SIG-M5 treated with dmso at 0.1 percent for 504 hours (cell line): ENCODE data around the gene TRMT1.

Experiments
- DNase-seq: peaks from one replicate; lab custom pipeline; 2025; ENCODE audit not compliant: unreplicated experiment; lab: John Stamatoyannopoulos, UW

Gene TRMT1

DNA sequence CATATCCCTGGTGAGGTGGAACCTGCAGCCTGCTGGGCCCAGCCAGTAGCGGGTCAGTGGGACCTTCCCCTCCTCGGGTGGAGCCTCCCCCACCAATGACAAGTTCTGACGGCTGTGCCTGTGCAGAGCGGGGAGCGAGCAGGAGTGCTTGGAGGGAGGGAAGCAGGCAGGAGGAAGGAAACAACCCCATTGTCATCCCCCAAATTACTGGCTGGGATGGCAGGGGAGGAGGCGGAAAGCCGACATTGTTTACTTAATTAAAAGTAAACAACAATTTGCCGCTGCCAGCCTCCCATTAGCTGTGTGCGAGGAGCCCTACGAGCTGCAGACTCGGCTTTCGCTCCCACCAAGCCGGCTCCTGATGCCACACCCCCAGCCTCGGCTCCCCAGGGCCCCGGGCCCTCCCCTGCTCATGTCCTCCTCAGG lies 59.4 kb downstream of the TRMT1 start:
- DNase-seq: no peak

DNA sequence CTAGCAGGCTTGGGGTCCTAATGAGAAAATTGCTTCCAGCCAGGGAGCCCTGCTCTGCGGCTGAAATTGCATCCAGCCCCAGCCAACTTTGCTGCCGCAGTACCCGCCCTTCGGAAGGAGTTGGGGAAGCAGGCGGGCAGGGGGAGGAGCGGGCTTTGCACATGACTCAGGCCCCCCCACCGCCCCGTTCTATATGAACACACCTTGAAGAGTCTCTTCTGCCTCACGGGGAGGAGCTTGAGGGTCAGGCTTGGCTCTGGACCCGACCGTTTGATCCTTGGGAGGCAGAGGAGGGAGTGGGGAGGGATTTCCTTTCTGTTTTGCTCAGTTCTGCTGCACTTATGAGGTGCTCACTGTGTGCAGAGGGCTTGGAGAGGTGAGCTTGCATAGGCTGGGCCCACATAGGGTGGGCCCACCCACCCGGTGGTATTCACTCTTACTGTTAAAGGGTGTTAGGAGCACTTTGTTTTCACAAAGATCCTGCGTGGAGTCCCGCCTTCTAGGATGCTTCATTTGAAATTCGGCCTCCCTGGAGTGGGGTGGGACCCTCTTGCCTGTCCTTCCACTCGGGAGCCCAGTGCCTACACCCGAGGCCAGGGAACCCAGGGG lies 60.4 kb downstream of the TRMT1 start:
- DNase-seq: no peak

DNA sequence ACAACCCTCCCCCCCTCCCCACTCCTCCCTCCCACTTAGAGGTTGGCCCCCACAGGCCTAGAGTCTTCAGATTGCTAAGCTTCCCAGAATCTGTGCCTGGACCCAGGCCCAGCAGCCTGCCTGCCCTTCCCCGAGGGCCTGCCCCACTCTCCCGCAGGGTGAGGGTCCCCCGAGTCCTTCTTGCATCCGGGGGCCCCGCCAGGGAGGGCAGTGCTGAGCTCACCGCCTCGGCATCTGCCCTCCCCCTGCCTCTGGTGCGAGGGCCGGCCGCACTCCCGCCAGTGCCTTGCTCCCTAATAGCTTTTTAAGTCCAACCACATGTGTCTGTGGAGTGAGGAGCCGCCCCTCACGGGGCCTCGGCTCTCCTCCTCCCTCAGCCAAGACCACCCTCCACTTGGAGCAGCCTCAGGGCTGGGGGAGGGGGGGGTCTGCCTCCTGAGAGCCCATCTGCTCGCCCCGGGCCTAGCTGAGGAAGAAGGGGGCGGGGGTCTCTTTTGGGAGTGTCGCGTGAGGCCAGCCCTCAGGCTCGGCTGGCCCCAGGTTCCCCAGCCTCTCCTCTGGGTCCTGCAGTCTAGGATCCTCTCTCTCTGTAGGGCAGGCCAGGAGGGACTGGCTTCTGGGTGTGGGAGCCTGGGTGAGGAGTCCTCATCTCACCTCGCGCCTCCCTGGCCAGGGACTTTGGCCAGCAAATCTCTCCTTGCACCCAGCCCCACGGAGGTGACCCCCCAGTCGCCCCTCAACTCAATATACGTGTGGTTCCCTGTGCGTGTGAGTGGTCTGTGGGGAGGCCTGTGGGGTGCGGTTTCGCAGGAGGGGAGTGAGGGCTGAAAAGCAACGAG lies 61.1 kb downstream of the TRMT1 start:
- DNase-seq: no peak
